AG09309 (cell line): ENCODE measurements around the gene TAF3.

Experiments
- DNase-seq: peaks from one replicate; pipeline ENCODE4 v3.0.0-alpha.2; 2010; ENCODE audit warnings: low read depth
- H3K4me3 ChIP-seq: 2 replicates; pipeline ENCODE4 v1.5.1; 2011; ENCODE audit warnings: mild to moderate bottlenecking, low read depth, low read length, moderate library complexity; ENCODE audit not compliant: control insufficient read depth
- CTCF ChIP-seq: IDR thresholded peaks from 2 replicates; pipeline ENCODE4 v1.5.1; 2011; ENCODE audit warnings: mild to moderate bottlenecking, low read depth, low read length, inconsistent platforms; ENCODE audit not compliant: insufficient read depth, control insufficient read depth; ENCODE audit errors: missing control alignments

TAF3 gene

GRCh38 chr10:8057636-8058273 lies 239.4 kb downstream of the TAF3 start:
- no peak overlapping the region for H3K4me3 ChIP-seq
- no peak for TF ChIP-seq CTCF
- DNase-seq: no peak

- no peak for DNase-seq
- no peak for TF ChIP-seq CTCF
- no peak overlapping the region for H3K4me3 ChIP-seq
These were observed 240.2 kb downstream of the TAF3 start for GRCh38 chr10:8058274-8059111.

- no peak overlapping the region for H3K4me3 ChIP-seq
- no peak for DNase-seq
- no peak for TF ChIP-seq CTCF
These were observed 241.1 kb downstream of the TAF3 start for GRCh38 chr10:8059191-8059936.

- no peak for DNase-seq
- no peak for TF ChIP-seq CTCF
These were observed 241.9 kb downstream of the TAF3 start for GRCh38 chr10:8060010-8060703.

GRCh38 chr10:8060704-8061121 lies 242.4 kb downstream of the TAF3 start:
- no peak overlapping the region for H3K4me3 ChIP-seq
- TF ChIP-seq CTCF: no peak
- DNase-seq: no peak

More at GRCh38 chr10:8060010-8060703, 241.9 kb downstream of the TAF3 start:
- H3K4me3 ChIP-seq: no peak overlapping the region
